ENCODE data around the gene SRSF4.
A peak's percentile ranks its signal among the peaks of the same experiment; 100 is the strongest.
"Not testable (repeated sequence)": the region's sequence is repeated elsewhere in the genome, so short reads cannot be mapped to it uniquely, and the experiment has no call there.

Gene SRSF4
- 116 to 169 (median 152) reads per million in 9 experiments for total RNA-seq

DNA sequence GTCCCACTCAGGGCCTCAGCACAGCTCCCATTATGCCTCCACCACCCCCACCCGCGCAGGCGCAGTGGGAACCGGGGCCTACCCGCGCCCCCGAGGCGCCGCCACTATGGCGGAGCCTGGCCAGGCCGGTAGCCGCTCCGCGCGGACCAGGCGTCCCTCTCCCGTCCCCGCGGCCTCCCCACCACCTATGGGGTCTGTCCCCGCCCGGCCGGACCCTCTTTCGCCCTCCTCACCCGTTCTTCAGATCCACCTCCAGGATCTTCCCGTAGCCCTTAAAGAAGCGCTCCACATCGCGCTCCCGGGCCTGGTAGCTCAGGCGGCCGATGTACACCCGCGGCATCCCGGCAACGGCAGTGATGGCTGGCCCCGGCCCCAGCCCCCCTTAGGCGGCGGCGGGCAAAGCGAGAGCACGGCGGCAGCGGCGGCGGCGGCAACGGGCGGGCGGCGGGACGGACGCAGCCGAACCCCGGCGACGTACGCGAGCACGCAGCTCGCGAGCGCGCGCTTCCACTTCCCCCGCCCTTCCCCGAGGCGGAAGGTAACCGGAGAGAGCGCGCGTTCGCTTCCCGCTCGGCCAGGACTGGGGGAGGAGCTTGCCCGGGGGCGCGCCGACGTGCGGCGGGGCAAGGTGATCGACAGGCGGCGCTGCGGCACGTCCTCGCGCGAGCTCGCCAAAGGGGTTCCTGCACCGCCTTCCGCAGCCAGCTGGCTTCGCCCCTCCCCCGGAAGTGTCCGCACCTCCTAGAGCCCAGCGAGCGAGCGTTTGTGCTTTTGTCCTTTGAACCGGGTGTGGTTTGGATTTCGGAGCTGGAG lies at the start of gene SRSF4:
TSS of gene SRSF4 (minus strand) at position 488 of the 813 bp plus-strand sequence. CDS start at position 340, 148 bp downstream.
- Mint-ChIP-seq H3K9me3 (no peaks in the 10 kb centered on the region), H3K4me3 (peak within 1 kb of the TSS; percentile 88 to 90), H3K27me3 (no peaks in the 10 kb centered on the region), H3K4me1 (ENCODE audit: low read depth in 2 of 2) (peaks cover 36 to 47% of the 10 kb centered on the region in 2 donors), H3K27ac (peak within 1 kb of the TSS; percentile 92 to 93), H3K36me3 (ENCODE audit: insufficient read depth) (peaks cover 44% of the 10 kb centered on the region)
- DNase-seq (peak; percentile 98 to 100 (median 99)), ATAC-seq (replicated peaks) (peak; percentile 86)

DNA sequence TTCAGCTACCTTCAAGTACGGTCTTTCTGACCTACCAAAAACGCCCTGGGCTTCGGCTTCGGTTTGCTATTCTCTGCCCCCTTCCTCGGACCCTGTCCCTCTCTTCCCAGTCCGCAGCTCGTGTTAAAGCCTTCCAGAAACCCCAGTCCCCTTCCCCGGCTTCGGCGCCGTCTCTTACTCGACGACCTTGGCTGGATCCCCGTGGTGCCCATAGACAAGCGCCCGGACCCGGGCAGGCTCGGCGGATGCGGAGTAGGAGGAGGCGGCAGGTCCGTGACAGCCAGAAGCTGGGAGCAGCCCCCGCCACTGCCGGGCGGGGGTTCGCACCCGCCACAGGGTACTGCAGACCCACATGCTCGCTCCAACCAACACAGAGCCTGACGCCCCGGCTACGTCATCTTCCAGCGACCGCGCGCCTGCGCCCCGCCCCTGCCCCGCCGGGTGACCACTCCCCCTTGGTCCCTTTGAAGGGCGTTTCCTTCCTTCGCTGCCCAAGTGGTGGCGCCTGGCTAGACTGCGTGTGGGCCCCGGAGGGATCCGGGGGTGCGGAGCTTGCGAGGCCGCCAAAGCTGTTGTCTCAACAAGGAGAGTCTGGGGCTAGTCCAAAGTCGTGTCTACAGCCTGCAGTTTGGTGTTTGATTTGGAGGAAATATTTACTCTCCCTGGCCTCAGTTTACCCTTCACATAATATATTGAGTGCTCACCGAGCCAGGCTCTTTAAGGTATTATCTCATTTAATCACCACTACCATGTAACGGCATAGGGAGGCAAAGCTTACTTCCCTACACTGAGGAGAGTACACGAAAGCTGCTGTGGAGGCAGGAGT lies 49.1 kb upstream of the SRSF4 start, which contains the start of gene MECR:
TSS of gene MECR (minus strand) at position 382 of the 826 bp plus-strand sequence. CDS start at position 354, 28 bp downstream.
- Mint-ChIP-seq H3K27me3 (peaks cover 0 to 23% of the 10 kb centered on the region in 2 donors), H3K4me3 (peak within 1 kb of the TSS; percentile 91 to 99), H3K9me3 (no peaks in the 10 kb centered on the region), H3K4me1 (ENCODE audit: low read depth in 2 of 2) (peaks cover 14 to 16% of the 10 kb centered on the region in 2 donors), H3K36me3 (ENCODE audit: insufficient read depth) (peaks cover 12% of the 10 kb centered on the region), H3K27ac (peak within 1 kb of the TSS; percentile 95 to 99)
- ATAC-seq (replicated peaks) (peak; percentile 97), DNase-seq (peak; percentile 93 to 97 (median 94))

DNA sequence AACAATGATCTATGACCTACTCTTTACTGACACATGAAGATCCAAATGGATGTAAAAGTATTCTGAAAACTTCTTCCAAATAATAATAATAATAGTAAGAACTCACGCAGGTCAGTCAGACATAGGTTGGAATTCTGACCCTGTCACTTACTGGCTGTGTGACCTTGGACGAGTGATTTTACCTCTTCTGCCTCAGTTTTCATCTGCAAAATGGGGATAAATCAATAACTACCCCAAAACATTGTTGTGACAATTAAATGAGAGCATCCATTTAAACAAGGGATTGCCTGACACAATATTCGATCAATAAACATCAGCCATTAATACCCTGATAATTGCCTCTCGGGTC lies 48.5 kb upstream of the SRSF4 start:
- no peaks in the 10 kb centered on the region for H3K9me3 Mint-ChIP-seq
- no peak for ATAC-seq (replicated peaks)
- H3K27me3 Mint-ChIP-seq = peaks cover 0 to 18% of the 10 kb centered on the region in 2 donors
- peak overlapping the region; percentile 91 to 99 for H3K4me3 Mint-ChIP-seq
- H3K36me3 Mint-ChIP-seq (ENCODE audit: insufficient read depth) = peaks cover 12% of the 10 kb centered on the region
- H3K27ac Mint-ChIP-seq = peak overlapping the region; percentile 95 to 99
- DNase-seq = no peak
- peaks cover 14 to 18% of the 10 kb centered on the region in 2 donors for H3K4me1 Mint-ChIP-seq (ENCODE audit: low read depth in 2 of 2)

DNA sequence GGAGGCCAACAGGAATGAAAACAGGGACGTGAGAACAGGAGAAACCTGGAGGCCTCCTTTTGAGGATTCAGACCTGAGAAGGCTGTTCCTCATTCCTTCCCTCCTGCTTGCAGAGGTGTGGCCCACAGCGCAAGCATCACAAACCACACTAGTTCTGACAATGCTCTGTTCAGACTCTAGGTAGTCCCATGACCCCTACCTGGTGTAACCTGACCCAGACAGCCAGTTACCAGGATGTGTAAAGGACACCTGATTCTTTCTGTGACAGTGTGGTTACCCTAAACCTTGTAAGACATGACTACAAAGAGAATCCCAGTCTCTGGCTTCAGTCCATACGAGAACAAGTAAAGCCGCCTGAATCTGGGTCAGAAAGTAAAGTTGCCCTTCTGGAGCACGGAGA lies 45.8 kb upstream of the SRSF4 start:
- Mint-ChIP-seq H3K27ac (peak overlapping the region in 1 of 2 donors; percentile 65), H3K36me3 (ENCODE audit: insufficient read depth) (peaks cover 12% of the 10 kb centered on the region), H3K4me3 (no peak overlapping the region), H3K27me3 (no peaks in the 10 kb centered on the region), H3K9me3 (no peaks in the 10 kb centered on the region), H3K4me1 (ENCODE audit: low read depth in 2 of 2) (peaks cover 16 to 18% of the 10 kb centered on the region in 2 donors)
- ATAC-seq (replicated peaks) = no peak
- no peak for DNase-seq

DNA sequence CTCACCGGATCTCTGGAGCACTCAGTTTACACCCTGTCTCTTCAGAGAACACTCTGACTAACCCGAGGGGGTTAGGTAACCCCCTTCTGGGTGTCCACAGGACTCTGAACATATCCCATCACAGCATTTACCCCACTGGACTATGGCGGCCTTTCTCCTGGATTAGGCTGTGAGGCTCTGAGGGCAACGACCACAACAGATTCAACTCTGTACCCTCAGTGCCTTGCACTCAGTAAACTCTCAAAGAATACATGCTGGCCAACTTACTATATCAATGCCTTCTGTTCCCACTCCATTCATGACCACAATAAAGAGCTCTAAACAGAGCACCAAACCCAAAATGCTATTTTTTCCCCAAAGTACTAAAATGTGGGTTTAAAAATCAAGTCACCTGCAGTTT lies 43.7 kb upstream of the SRSF4 start:
- Mint-ChIP-seq H3K27ac (no peak overlapping the region), H3K27me3 (no peaks in the 10 kb centered on the region), H3K4me1 (ENCODE audit: low read depth in 2 of 2) (peaks cover 6 to 11% of the 10 kb centered on the region in 2 donors), H3K9me3 (no peaks in the 10 kb centered on the region), H3K36me3 (ENCODE audit: insufficient read depth) (peaks cover 3% of the 10 kb centered on the region), H3K4me3 (no peak overlapping the region)
- DNase-seq (no peak), ATAC-seq (replicated peaks) (no peak)

DNA sequence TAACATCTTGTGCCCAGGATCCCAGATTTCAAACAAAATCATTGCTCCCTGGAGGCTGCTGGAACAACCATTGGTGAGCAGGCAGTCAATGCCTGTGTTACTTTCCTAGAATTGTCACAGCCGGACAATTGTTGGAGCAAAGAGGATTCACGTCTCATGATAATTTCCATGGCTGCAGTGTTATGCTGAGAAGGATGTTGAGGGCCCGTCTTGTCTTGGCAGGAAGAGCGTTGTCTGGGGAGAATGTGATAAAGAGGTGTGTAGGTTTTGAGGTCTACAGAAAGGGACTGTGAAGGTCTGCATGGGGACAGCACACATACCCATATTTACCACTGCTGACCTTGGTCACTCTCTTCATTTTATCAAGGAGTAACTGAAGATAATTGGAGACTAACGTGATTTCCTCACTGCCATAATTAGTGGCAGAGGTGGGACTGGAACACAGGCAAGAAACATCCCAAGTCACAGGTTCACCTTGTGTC lies 42.7 kb upstream of the SRSF4 start:
- Mint-ChIP-seq H3K27me3 (no peaks in the 10 kb centered on the region), H3K4me1 (ENCODE audit: low read depth in 2 of 2) (peaks cover 2 to 4% of the 10 kb centered on the region in 2 donors), H3K27ac (no peak overlapping the region), H3K4me3 (no peak overlapping the region), H3K9me3 (no peaks in the 10 kb centered on the region), H3K36me3 (ENCODE audit: insufficient read depth) (peaks cover 3% of the 10 kb centered on the region)
- ATAC-seq (replicated peaks) (no peak), DNase-seq (no peak)

DNA sequence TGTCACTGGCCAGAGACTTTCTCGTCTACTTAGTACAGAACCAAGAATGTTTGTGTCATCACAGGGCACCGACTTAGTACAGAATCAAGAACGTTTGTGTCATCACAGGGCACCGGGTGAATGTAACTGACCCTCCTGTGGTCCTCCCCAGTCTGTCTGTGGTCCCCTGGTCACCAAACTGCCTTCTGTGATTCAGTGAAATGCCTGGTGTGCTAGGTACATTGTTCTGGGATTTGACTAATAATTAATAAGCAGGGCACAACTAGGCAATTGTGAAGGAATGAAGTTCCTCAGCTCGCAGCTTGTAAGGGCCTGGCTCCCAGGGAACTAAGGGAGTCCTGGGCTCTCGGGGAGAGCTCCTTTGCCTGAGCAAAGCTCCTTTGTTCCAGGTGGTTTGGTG lies 41.8 kb upstream of the SRSF4 start:
- peaks cover 2 to 4% of the 10 kb centered on the region in 2 donors for H3K4me1 Mint-ChIP-seq (ENCODE audit: low read depth in 2 of 2)
- DNase-seq (no peak), ATAC-seq (replicated peaks) (no peak)
- peak overlapping the region in 1 of 2 donors; percentile 39 for H3K27ac Mint-ChIP-seq
- no peaks in the 10 kb centered on the region for H3K27me3 Mint-ChIP-seq
- H3K9me3 Mint-ChIP-seq = no peaks in the 10 kb centered on the region
- peaks cover 3% of the 10 kb centered on the region for H3K36me3 Mint-ChIP-seq (ENCODE audit: insufficient read depth)
- H3K4me3 Mint-ChIP-seq = no peak overlapping the region

DNA sequence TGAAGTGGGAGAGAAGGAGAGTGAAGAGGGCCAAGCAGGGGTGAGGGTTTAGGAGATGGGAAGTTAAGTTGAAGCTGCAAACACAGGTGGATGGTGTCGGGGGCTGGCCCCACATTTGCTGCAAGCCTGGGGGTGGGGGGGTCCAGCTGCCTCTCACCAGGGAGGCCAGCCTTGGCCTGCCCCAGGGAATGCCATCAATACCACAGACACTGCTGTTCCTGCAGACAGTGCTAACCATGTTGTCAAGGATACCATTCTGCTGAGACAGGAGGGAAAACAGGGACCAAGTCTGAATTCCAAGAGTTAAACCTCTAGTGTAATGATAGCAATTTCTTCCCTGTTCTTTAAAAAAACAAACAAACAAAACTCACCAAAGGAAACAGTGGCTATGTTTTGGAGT lies 41.0 kb upstream of the SRSF4 start:
- ATAC-seq (replicated peaks) (no peak), DNase-seq (no peak)
- Mint-ChIP-seq H3K36me3 (ENCODE audit: insufficient read depth) (peaks cover 3% of the 10 kb centered on the region), H3K9me3 (no peaks in the 10 kb centered on the region), H3K4me1 (ENCODE audit: low read depth in 2 of 2) (peaks cover 2 to 4% of the 10 kb centered on the region in 2 donors), H3K27ac (peak overlapping the region in 1 of 2 donors; percentile 39), H3K4me3 (no peak overlapping the region), H3K27me3 (no peaks in the 10 kb centered on the region)

DNA sequence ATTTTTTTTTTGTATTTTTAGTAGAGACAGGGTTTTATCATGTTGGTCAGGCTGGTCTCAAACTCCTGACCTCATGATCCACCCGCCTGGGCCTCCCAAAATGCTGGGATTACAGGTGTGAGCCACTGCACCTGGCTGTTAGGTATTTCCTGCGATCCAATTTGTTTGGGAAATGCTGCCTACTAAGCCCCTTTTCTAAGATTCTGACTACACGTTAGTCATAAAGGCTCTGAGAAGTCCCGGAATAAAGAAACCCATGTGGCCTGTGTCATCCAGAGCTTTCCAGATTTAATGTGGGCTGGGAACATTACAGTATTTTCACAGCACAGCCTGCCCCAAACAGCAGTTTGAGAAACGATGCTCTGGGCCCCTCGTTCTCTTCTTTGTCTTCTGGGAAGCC lies 40.6 kb upstream of the SRSF4 start:
- not testable (repeated sequence) for H3K36me3 Mint-ChIP-seq (ENCODE audit: insufficient read depth); H3K9me3 Mint-ChIP-seq; ATAC-seq (replicated peaks); H3K4me3 Mint-ChIP-seq; H3K27me3 Mint-ChIP-seq; H3K4me1 Mint-ChIP-seq (ENCODE audit: low read depth in 2 of 2); DNase-seq
- H3K27ac Mint-ChIP-seq = peak overlapping the region in 1 of 2 donors; percentile 39

DNA sequence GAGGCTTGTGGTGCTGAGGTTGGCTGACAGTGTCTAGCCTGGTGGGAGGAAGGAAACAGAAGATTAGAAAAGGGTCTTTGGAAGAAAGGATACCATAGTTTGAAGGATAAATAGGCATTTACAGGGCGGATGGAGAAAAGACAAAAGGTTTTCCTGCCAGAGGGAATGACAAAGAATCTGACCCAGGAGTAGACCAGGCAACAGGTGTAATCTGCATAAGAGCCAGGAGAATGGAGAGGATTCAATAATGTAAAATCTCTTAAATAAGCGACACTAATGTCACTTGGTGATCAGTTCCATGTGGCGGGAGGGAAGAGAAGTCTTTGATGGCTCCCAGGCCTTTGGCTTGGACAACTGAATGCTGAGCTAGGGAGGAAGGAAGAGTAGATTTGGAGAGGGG lies 39.6 kb upstream of the SRSF4 start:
- no peak overlapping the region for H3K27ac Mint-ChIP-seq
- H3K4me1 Mint-ChIP-seq (ENCODE audit: low read depth in 2 of 2) = peaks cover 2 to 4% of the 10 kb centered on the region in 2 donors
- ATAC-seq (replicated peaks) = no peak
- DNase-seq = no peak
- H3K4me3 Mint-ChIP-seq = no peak overlapping the region
- H3K9me3 Mint-ChIP-seq = no peaks in the 10 kb centered on the region
- H3K27me3 Mint-ChIP-seq = no peaks in the 10 kb centered on the region
- H3K36me3 Mint-ChIP-seq (ENCODE audit: insufficient read depth) = peaks cover 11% of the 10 kb centered on the region

DNA sequence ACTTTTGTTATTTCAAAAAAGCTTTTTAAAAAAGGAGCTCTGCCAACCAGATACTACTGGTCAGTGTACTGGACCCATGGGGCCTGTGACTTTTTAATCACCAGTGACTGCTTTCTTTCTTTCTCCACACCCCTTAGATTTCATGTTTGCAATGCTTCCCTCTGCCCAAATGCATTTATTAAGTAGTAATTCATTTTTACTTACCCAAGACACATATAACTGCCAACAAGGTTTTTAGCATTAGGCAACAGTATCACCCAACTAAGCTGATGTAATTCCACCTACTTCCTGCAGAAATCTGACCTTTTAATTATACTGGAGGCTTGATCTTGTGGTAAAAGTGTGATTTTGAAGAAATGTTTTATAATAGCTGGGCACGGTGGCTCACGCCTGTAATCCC lies 36.5 kb upstream of the SRSF4 start:
- peaks cover 18% of the 10 kb centered on the region for H3K36me3 Mint-ChIP-seq (ENCODE audit: insufficient read depth)
- peaks cover 0 to 2% of the 10 kb centered on the region in 2 donors for H3K4me1 Mint-ChIP-seq (ENCODE audit: low read depth in 2 of 2)
- no peak overlapping the region for H3K4me3 Mint-ChIP-seq
- no peaks in the 10 kb centered on the region for H3K9me3 Mint-ChIP-seq
- no peak for ATAC-seq (replicated peaks)
- no peak overlapping the region for H3K27ac Mint-ChIP-seq
- no peaks in the 10 kb centered on the region for H3K27me3 Mint-ChIP-seq
- no peak for DNase-seq

DNA sequence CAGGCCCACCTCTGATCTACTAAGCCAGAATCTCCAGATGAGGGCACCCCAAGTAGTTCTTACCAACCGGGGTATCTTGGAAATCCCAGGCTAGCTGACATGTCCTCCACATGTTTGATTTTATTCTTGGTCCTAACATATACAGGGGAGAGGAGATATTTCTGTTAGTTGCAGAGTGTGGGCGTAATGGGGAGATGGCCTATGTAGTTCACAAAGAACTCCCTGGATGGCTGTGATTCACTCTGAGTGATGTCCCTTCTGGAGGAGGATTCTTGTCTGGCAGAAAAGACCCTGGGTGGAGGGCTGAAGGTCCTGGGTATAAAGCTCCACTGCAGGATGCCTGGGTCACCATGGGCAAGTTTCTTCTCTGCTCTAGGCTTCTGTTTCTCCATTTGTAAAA lies 35.9 kb upstream of the SRSF4 start:
- H3K27ac Mint-ChIP-seq = no peak overlapping the region
- no peaks in the 10 kb centered on the region for H3K27me3 Mint-ChIP-seq
- no peak for DNase-seq
- H3K4me1 Mint-ChIP-seq (ENCODE audit: low read depth in 2 of 2) = no peaks in the 10 kb centered on the region
- H3K9me3 Mint-ChIP-seq = no peaks in the 10 kb centered on the region
- no peak overlapping the region for H3K4me3 Mint-ChIP-seq
- H3K36me3 Mint-ChIP-seq (ENCODE audit: insufficient read depth) = peaks cover 23% of the 10 kb centered on the region
- no peak for ATAC-seq (replicated peaks)

DNA sequence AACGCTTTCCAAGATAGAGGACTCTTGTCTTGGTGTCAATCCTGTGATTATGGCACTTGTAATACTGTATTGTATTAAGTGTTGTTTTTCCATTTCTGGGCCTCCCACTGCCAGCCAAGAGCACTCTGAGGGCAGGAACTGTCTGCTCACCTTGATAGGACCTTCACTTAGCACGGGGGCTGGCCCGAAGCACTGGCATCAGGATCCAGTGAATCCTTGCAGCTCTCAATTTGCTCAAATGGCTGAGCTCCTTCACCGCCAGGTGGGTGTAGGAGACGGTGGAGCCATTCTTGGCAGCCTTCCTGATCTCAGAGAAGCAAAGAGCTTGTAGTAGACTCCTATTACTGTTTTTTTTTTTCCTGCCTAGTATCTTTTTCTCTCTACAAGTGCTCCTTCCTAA lies 31.4 kb upstream of the SRSF4 start:
- Mint-ChIP-seq H3K27ac (no peak overlapping the region), H3K9me3 (no peaks in the 10 kb centered on the region), H3K4me3 (no peak overlapping the region), H3K27me3 (no peaks in the 10 kb centered on the region), H3K4me1 (ENCODE audit: low read depth in 2 of 2) (no peaks in the 10 kb centered on the region), H3K36me3 (ENCODE audit: insufficient read depth) (peaks cover 21% of the 10 kb centered on the region)
- no peak for ATAC-seq (replicated peaks)
- no peak for DNase-seq

All from effector memory CD8-positive, alpha-beta T cell (primary cell).